Measurements from ENCODE around the gene KCNH2. TPM values are rescaled to one million over a fixed set of nuclear protein-coding genes. Genes with fewer than 3 reads are reported as not detected.

The KCNH2 gene
- total and polyA plus RNA-seq, 5 donors = 113 to 163 (median 132) TPM

GRCh38 chr7:150902078-150903033 lies 75.8 kb downstream of the KCNH2 start:
- no peak for DNase-seq
- Histone ChIP-seq H3K27me3 (ENCODE audit: control insufficient read depth, insufficient read depth) (no peaks in the 10 kb centered on the region), H3K9me3 (ENCODE audit: control insufficient read depth, low read length) (no peaks in the 10 kb centered on the region), H3K4me1 (ENCODE audit: control insufficient read depth, insufficient read depth, low read length) (peaks cover 3% of the 10 kb centered on the region), H3K4me3 (ENCODE audit: low read length) (no peak overlapping the region), H3K27ac (ENCODE audit: low read length) (peak overlapping the region; percentile 23)
- 61% methylated on average over 14 of the region's 14 CpGs for WGBS
- no peak for ATAC-seq
- intact Hi-C loops (cut with DNase I) = loop anchor here in 1 of 4 donors (10.0 kb wide), 1 partner anchor 52 kb away; no protein-coding TSS in a partner anchor

- Histone ChIP-seq H3K27me3 (ENCODE audit: control insufficient read depth, insufficient read depth) (no peaks in the 10 kb centered on the region), H3K4me3 (ENCODE audit: low read length) (no peak overlapping the region), H3K27ac (ENCODE audit: low read length) (no peak overlapping the region), H3K9me3 (ENCODE audit: control insufficient read depth, low read length) (no peaks in the 10 kb centered on the region), H3K4me1 (ENCODE audit: control insufficient read depth, insufficient read depth, low read length) (peaks cover 3% of the 10 kb centered on the region)
- intact Hi-C loops (cut with DNase I) = loop anchor here in 1 of 4 donors (10.0 kb wide), 1 partner anchor 53 kb away; no protein-coding TSS in a partner anchor
- ATAC-seq (no peak), DNase-seq (peak in 1 of 3 donors; percentile 57)
- WGBS = 37% methylated on average over 15 of the region's 15 CpGs
Observed at GRCh38 chr7:150901160-150902035, 76.7 kb downstream of the KCNH2 start.

GRCh38 chr7:150900675-150901074 lies 77.4 kb downstream of the KCNH2 start:
- ATAC-seq (no peak), DNase-seq (no peak)
- Histone ChIP-seq H3K27me3 (ENCODE audit: control insufficient read depth, insufficient read depth) (no peaks in the 10 kb centered on the region), H3K27ac (ENCODE audit: low read length) (no peak overlapping the region), H3K9me3 (ENCODE audit: control insufficient read depth, low read length) (no peaks in the 10 kb centered on the region), H3K4me1 (ENCODE audit: control insufficient read depth, insufficient read depth, low read length) (peaks cover 3% of the 10 kb centered on the region), H3K4me3 (ENCODE audit: low read length) (no peak overlapping the region)
- intact Hi-C loops (cut with DNase I) = loop anchor here in 1 of 4 donors (10.0 kb wide), 1 partner anchor 54 kb away; no protein-coding TSS in a partner anchor
- 85% methylated on average over 8 of the region's 8 CpGs for WGBS

- Histone ChIP-seq H3K4me1 (ENCODE audit: control insufficient read depth, insufficient read depth, low read length) (no peaks in the 10 kb centered on the region), H3K9me3 (ENCODE audit: control insufficient read depth, low read length) (no peaks in the 10 kb centered on the region), H3K27me3 (ENCODE audit: control insufficient read depth, insufficient read depth) (no peaks in the 10 kb centered on the region), H3K4me3 (ENCODE audit: low read length) (no peak overlapping the region), H3K27ac (ENCODE audit: low read length) (no peak overlapping the region)
- intact Hi-C loops (cut with DNase I) = loop anchor here in 3 of 4 donors (1.0 to 5.0 kb wide), 3 partner anchors 89 to 90 kb away; no protein-coding TSS in a partner anchor
- peak; percentile 79 to 92 (median 92) for DNase-seq
- ATAC-seq = peak; percentile 70 to 74
- WGBS = 13% methylated on average over 22 of the region's 22 CpGs
Observed at GRCh38 chr7:150898475-150899011, 79.6 kb downstream of the KCNH2 start.

GRCh38 chr7:150897502-150898474 lies 80.3 kb downstream of the KCNH2 start:
- H3K4me3 ChIP-seq (ENCODE audit: low read length) = no peak overlapping the region
- WGBS = 62% methylated on average over 22 of the region's 22 CpGs
- DNase-seq = no peak
- H3K4me1 ChIP-seq (ENCODE audit: control insufficient read depth, insufficient read depth, low read length) = no peaks in the 10 kb centered on the region
- no peak overlapping the region for H3K27ac ChIP-seq (ENCODE audit: low read length)
- intact Hi-C loops (cut with DNase I) = loop anchor here (1.0 to 5.0 kb wide), 4 partner anchors 89 to 91 kb away; no protein-coding TSS in a partner anchor
- ATAC-seq = peak in 1 of 2 donors; percentile 4
- H3K27me3 ChIP-seq (ENCODE audit: control insufficient read depth, insufficient read depth) = no peaks in the 10 kb centered on the region
- H3K9me3 ChIP-seq (ENCODE audit: control insufficient read depth, low read length) = no peaks in the 10 kb centered on the region

- Histone ChIP-seq H3K4me3 (ENCODE audit: low read length) (no peak overlapping the region), H3K27ac (ENCODE audit: low read length) (no peak overlapping the region), H3K9me3 (ENCODE audit: control insufficient read depth, low read length) (no peaks in the 10 kb centered on the region), H3K27me3 (ENCODE audit: control insufficient read depth, insufficient read depth) (no peaks in the 10 kb centered on the region), H3K4me1 (ENCODE audit: control insufficient read depth, insufficient read depth, low read length) (no peaks in the 10 kb centered on the region)
- ATAC-seq = no peak
- DNase-seq = no peak
- intact Hi-C loops (cut with DNase I) = loop anchor here in 2 of 4 donors (1.0 to 5.0 kb wide), 2 partner anchors 90 to 91 kb away; no protein-coding TSS in a partner anchor
- WGBS = 58% methylated on average over 10 of the region's 10 CpGs
Observed at GRCh38 chr7:150896562-150897209, 81.4 kb downstream of the KCNH2 start.

- no peak for DNase-seq
- Histone ChIP-seq H3K4me1 (ENCODE audit: control insufficient read depth, insufficient read depth, low read length) (no peaks in the 10 kb centered on the region), H3K27ac (ENCODE audit: low read length) (no peak overlapping the region), H3K4me3 (ENCODE audit: low read length) (no peak overlapping the region), H3K27me3 (ENCODE audit: control insufficient read depth, insufficient read depth) (no peaks in the 10 kb centered on the region), H3K9me3 (ENCODE audit: control insufficient read depth, low read length) (no peaks in the 10 kb centered on the region)
- 63% methylated on average over 2 of the region's 2 CpGs for WGBS
- intact Hi-C loops (cut with DNase I) = loop anchor here in 1 of 4 donors (5.0 kb wide), 1 partner anchor 91 kb away; no protein-coding TSS in a partner anchor
- no peak for ATAC-seq
Observed at GRCh38 chr7:150895809-150896208, 82.3 kb downstream of the KCNH2 start.
